DMS 273 (cell line): ENCODE measurements around the gene CELSR3.
A peak's percentile ranks its signal among the peaks of the same experiment; 100 is the strongest.

Experiments used
- DNase-seq: peaks from one replicate; lab custom pipeline; 2025; ENCODE audit not compliant: unreplicated experiment; lab: John Stamatoyannopoulos, UW

The CELSR3 gene

GRCh38 chr3:48661501-48662144, 1.1 kb downstream of the CELSR3 start:
- no peak for DNase-seq

- no peak for DNase-seq
These were observed 1.8 kb downstream of the CELSR3 start for GRCh38 chr3:48660800-48661400.

- DNase-seq = no peak
These were observed 5.8 kb downstream of the CELSR3 start for GRCh38 chr3:48656841-48657281.

- no peak for DNase-seq
These were observed 6.4 kb downstream of the CELSR3 start for GRCh38 chr3:48656061-48656840.

GRCh38 chr3:48655606-48656005, 7.1 kb downstream of the CELSR3 start:
- no peak for DNase-seq

- DNase-seq = no peak
These were observed 7.6 kb downstream of the CELSR3 start for GRCh38 chr3:48655063-48655462.

- no peak for DNase-seq
These were observed 9.6 kb downstream of the CELSR3 start for GRCh38 chr3:48652923-48653715.

- DNase-seq = no peak
These were observed 10.9 kb downstream of the CELSR3 start for GRCh38 chr3:48651771-48652170.

- DNase-seq = no peak
These were observed 12.0 kb downstream of the CELSR3 start for GRCh38 chr3:48650723-48651122.

GRCh38 chr3:48648188-48648850, 14.4 kb downstream of the CELSR3 start:
- no peak for DNase-seq

- DNase-seq = no peak
These were observed 15.0 kb downstream of the CELSR3 start for GRCh38 chr3:48647714-48648113.

GRCh38 chr3:48644898-48645760, 17.6 kb downstream of the CELSR3 start:
- no peak for DNase-seq

- no peak for DNase-seq
These were observed 20.1 kb downstream of the CELSR3 start for GRCh38 chr3:48642605-48643004.

GRCh38 chr3:48641396-48641795, 21.3 kb downstream of the CELSR3 start:
- no peak for DNase-seq

- no peak for DNase-seq
These were observed 22.6 kb downstream of the CELSR3 start for GRCh38 chr3:48639944-48640606.

- no peak for DNase-seq
These were observed 25.4 kb downstream of the CELSR3 start for GRCh38 chr3:48637305-48637704.

- DNase-seq = no peak
These were observed 26.5 kb downstream of the CELSR3 start for GRCh38 chr3:48636149-48636655.

GRCh38 chr3:48635222-48636021, 27.3 kb downstream of the CELSR3 start, which contains the start of gene SLC26A6:
SLC26A6 (minus strand) TSS chr3:48635461; CDS start chr3:48635393, 68 bp downstream.
- DNase-seq = peak; percentile 97
